HCT116 (cell line): Measurements from ENCODE around the gene RPN1.

Source experiments
- ATF3 ChIP-seq: IDR thresholded peaks from 2 replicates; pipeline ENCODE4 v1.6.1; 2012
- CEBPB ChIP-seq: IDR thresholded peaks from 2 replicates; pipeline ENCODE4 v1.6.1; 2012; ENCODE audit warnings: low read depth
- CTCF ChIP-seq, 3 experiments: fragments of 200-600 bp in 1 of 3; sonication (generic) in 1 of 3; IDR thresholded peaks in 2 of 3; conservative IDR thresholded peaks in 1 of 3; 2 replicates each; pipeline ENCODE4 v1.5.1; 2012 to 2017; ENCODE audit warnings: low read depth in 2 of 3, low read length in 2 of 3, antibody characterized with exemption in 1 of 3, borderline replicate concordance in 1 of 3, control low read depth in 1 of 3, mild to moderate bottlenecking in 1 of 3, mixed read lengths in 1 of 3, mixed run types in 1 of 3, moderate library complexity in 1 of 3; ENCODE audit not compliant: insufficient read depth in 1 of 3
- ELF1 ChIP-seq: IDR thresholded peaks from 2 replicates; pipeline ENCODE4 v1.6.1; 2012; ENCODE audit warnings: low read depth, borderline replicate concordance
- EZH2 ChIP-seq: fragments of 200-600 bp; sonication (generic); IDR thresholded peaks from 2 replicates; pipeline ENCODE4 v1.6.1; 2017; ENCODE audit warnings: antibody characterized with exemption, mixed run types
- EZH2phosphoT487 ChIP-seq: fragments of 200-600 bp; IDR thresholded peaks from 2 replicates; pipeline ENCODE4 v1.6.1; 2018; ENCODE audit warnings: antibody characterized with exemption, borderline replicate concordance
- JUND ChIP-seq: IDR thresholded peaks from 2 replicates; pipeline ENCODE4 v1.6.1; 2012
- POLR2A ChIP-seq: IDR thresholded peaks from 2 replicates; pipeline ENCODE4 v1.7.0; 2011; ENCODE audit warnings: borderline replicate concordance; ENCODE audit not compliant: insufficient read depth, insufficient read length; ENCODE audit errors: extremely low read depth
- REST ChIP-seq: IDR thresholded peaks from 2 replicates; pipeline ENCODE4 v1.6.1; 2012; ENCODE audit warnings: low read depth
- SIN3A ChIP-seq: IDR thresholded peaks from 2 replicates; pipeline ENCODE4 v1.6.1; 2012; ENCODE audit warnings: low read depth
- TCF7L2 ChIP-seq: IDR thresholded peaks from 2 replicates; pipeline ENCODE4 v1.7.0; 2011; ENCODE audit warnings: borderline replicate concordance, inconsistent platforms; ENCODE audit not compliant: insufficient read depth, insufficient read length; ENCODE audit errors: extremely low read depth
- ZBTB33 ChIP-seq: IDR thresholded peaks from 2 replicates; pipeline ENCODE4 v1.6.1; 2011; ENCODE audit warnings: mild to moderate bottlenecking, low read length, moderate library complexity; ENCODE audit not compliant: insufficient replicate concordance; ENCODE audit errors: extremely low read depth
- ZFX ChIP-seq: fragments of 450-650 bp; IDR thresholded peaks from 2 replicates; pipeline ENCODE4 v1.6.1; 2017

- TF ChIP-seq CTCF (IDR thresholded peaks at IDR 0.05 in 2 of 3, conservative IDR thresholded peaks at IDR 0.05 in 1 of 3; ENCODE audit: borderline replicate concordance in 1 of 3, insufficient read depth in 1 of 3, low read depth in 2 of 3, low read length in 2 of 3) (no peak), POLR2A (no peak), CEBPB (no peak), ZFX (no peak), ELF1 (no peak), ZBTB33 (no peak), ATF3 (no peak), REST (no peak), JUND (no peak), EZH2 (no peak), TCF7L2 (no peak), SIN3A (no peak), EZH2phosphoT487 (no peak)
These were observed 26.0 kb downstream of the RPN1 start for GRCh38 chr3:128624526-128625138.
